Upper lobe of left lung (tissue), 6 donors: ENCODE measurements around the gene CCDC33. TPM values are rescaled to one million over a fixed set of nuclear protein-coding genes. Genes with fewer than 3 reads are reported as not detected.

Experiments
- ATAC-seq, 2 donors: fragments of 200-7000 bp; cut with Tn5 transposase; one replicate each; pipeline ENCODE4 v1.9.1; 2022; ENCODE audit warnings: mild to moderate bottlenecking in 2 of 2, moderate library complexity in 2 of 2; ENCODE audit not compliant: low FRiP score in 2 of 2
- DNase-seq, 2 donors: peaks; one replicate each; pipeline ENCODE4 v3.0.0-alpha.2; 2019 to 2020
- H3K27ac ChIP-seq, 4 donors: fragments of 200-600 bp; sonication (generic); one replicate each; pipeline ENCODE4 v1.5.1; 2016 to 2019
- H3K27me3 ChIP-seq, 4 donors: fragments of 200-600 bp; sonication (generic); one replicate each; pipeline ENCODE4 v1.5.1; 2017 to 2019
- H3K36me3 ChIP-seq, 4 donors: fragments of 200-600 bp; sonication (generic); one replicate each; pipeline ENCODE4 v1.5.1; 2016 to 2019
- H3K4me1 ChIP-seq, 4 donors: fragments of 200-600 bp; sonication (generic); one replicate each; pipeline ENCODE4 v1.5.1; 2018 to 2019
- H3K4me3 ChIP-seq, 4 donors: fragments of 200-600 bp; sonication (generic); one replicate each; pipeline ENCODE4 v1.5.1; 2017 to 2019; ENCODE audit warnings: mild to moderate bottlenecking in 2 of 4, moderate library complexity in 1 of 4
- H3K9me3 ChIP-seq, 4 donors: fragments of 200-600 bp; sonication (generic); one replicate each; pipeline ENCODE4 v1.5.1; 2018 to 2019
- EP300 ChIP-seq, 4 donors: sonication (generic); formaldehyde crosslinking; IDR thresholded peaks; one replicate each; pipeline ENCODE4 v1.5.1; 2017; ENCODE audit warnings: antibody characterized with exemption in 4 of 4, control low read depth in 2 of 4
- POLR2A ChIP-seq, 4 donors: fragments of 450-650 bp; IDR thresholded peaks; one replicate each; pipeline ENCODE4 v1.5.1; 2016 to 2017; ENCODE audit warnings: antibody characterized with exemption in 4 of 4, mild to moderate bottlenecking in 2 of 4
- POLR2AphosphoS5 ChIP-seq, 2 donors: sonication (generic); formaldehyde crosslinking; IDR thresholded peaks; one replicate each; pipeline ENCODE4 v1.5.1; 2017; ENCODE audit warnings: antibody characterized with exemption in 2 of 2
- WGBS, 2 donors: methylation state at CpG; one replicate each; pipeline ENCODE4 v1.1.5; 2017 to 2018; 5-methylcytosine and 5-hydroxymethylcytosine counted together
- total RNA-seq, 6 donors: library from RNA; depleted of rRNA in 4 of 6; stranded (reverse); fragments of >200 nt in 4 of 6; gene quantifications; one replicate each; pipeline versions ENCODE4 v1.1.0 to v1.2.1, GENCODE V29; 2016 to 2021
- TF ChIP-seq, protein P1 (sequence below), 6 experiments: fragments of 450-650 bp in 4 of 6; fragments of 200-600 bp in 2 of 6; sonication (generic) in 2 of 6; IDR thresholded peaks; one replicate each; pipeline ENCODE4 v1.5.1; 2016 to 2019; ENCODE audit warnings: antibody characterized with exemption in 6 of 6
- donor health status: DM: no; HTN: no; CAD: no; lungs with moderate emphysema.
- donor health status: DM: no; HTN: yes; CAD: no; lungs with severe emphysema.

Gene CCDC33
- total RNA-seq, 6 donors from 2014 or later, result 3.8 to 43.4 (median 4.2) TPM; not detected in 1

DNA sequence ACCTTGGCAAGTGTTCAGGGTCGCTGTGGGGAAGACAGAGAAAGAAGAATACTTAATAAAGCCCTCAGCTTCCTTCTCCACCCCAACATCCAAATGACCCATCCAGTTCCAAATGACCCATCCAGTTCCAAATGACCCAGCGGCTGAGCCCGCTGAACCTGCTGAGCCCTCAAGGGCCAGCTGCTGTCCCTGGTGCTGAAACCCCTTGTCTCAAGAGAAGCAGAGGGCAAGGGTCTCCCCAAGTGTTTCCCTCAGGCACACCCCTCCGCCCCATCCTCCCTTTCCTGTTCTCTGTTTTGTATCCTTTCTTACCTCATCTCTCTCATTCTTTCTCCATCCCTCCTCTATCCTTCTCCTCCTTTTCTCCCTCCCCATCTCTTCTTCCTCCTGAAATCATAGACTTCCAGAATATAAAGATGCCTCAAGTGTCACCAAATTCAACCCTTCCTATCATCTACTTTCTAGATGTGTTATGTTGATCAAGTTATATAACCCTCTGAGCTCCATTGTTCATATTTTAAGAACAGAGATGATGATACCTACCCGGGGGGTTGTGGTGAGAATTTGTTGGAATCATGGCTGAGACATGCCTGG is 29.0 kb downstream of the CCDC33 start:
- no peak overlapping the region for H3K4me3 ChIP-seq
- H3K27ac ChIP-seq, result no peak overlapping the region
- no peaks in the 10 kb centered on the region for H3K9me3 ChIP-seq
- DNase-seq (no peak), ATAC-seq (no peak)
- TF ChIP-seq, protein P1, sequence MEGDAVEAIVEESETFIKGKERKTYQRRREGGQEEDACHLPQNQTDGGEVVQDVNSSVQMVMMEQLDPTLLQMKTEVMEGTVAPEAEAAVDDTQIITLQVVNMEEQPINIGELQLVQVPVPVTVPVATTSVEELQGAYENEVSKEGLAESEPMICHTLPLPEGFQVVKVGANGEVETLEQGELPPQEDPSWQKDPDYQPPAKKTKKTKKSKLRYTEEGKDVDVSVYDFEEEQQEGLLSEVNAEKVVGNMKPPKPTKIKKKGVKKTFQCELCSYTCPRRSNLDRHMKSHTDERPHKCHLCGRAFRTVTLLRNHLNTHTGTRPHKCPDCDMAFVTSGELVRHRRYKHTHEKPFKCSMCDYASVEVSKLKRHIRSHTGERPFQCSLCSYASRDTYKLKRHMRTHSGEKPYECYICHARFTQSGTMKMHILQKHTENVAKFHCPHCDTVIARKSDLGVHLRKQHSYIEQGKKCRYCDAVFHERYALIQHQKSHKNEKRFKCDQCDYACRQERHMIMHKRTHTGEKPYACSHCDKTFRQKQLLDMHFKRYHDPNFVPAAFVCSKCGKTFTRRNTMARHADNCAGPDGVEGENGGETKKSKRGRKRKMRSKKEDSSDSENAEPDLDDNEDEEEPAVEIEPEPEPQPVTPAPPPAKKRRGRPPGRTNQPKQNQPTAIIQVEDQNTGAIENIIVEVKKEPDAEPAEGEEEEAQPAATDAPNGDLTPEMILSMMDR (IDR thresholded peaks at IDR 0.05), result no peak
- TF ChIP-seq EP300 (IDR thresholded peaks at IDR 0.05), result no peak
- no peak for TF ChIP-seq POLR2A (IDR thresholded peaks at IDR 0.05)
- no peak for TF ChIP-seq POLR2AphosphoS5 (IDR thresholded peaks at IDR 0.05)
- H3K27me3 ChIP-seq, result no peaks in the 10 kb centered on the region
- WGBS, 2 donors, result 34 to 38% methylated on average over 5 of the region's 5 CpGs
- H3K36me3 ChIP-seq, result no peaks in the 10 kb centered on the region
- no peaks in the 10 kb centered on the region for H3K4me1 ChIP-seq

DNA sequence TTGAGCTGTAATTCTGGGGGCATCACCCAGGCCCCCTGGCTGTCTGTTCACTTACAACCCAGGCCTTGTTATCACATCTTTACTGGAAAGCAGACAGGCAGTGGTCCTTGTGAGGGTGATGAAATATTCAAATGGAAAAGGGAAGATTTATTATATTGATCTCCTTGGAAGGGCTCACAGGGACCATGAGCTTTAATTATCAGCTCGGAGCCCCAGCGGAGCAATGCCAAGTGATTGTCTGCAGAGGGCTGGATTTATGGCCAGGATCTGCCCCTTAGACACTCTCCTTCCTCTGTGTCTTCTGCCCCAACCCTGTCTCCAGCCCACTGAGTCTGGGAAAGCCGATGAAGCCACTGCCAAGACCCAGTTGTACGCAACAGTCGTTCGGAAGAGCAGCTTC is 31.9 kb downstream of the CCDC33 start:
- H3K27me3 ChIP-seq, result no peaks in the 10 kb centered on the region

DNA sequence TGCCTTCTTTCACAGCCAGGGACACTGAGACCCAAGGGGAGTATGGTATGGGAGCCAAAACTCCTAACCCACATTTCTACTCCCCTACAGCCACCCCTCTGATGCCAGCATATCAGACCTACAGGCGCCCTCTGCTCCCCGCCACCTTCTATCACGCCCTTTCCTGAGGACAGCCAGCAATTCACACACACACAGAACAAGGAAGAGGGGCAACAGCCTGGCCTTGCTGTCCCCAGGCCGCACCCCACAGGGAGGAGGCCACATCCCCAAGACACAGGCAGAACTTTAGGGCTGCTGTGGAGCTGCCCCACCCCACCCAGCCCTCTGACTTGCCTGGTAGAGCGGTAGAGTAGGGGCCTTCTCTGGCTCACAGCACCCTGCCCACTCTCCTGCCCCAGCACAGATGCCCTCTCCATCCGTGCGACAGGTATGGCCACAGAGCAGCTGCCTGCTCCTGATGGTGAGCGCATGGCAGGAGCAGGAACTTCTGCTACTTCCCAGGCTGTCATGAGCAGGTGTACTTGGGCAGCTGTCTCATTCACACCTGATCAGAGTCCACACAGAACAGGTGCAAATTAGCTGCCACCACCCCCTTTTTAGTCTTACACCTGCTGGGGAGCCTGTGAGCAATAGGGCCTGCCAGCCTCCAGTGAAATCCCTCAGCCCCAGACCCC is 33.4 kb downstream of the CCDC33 start:
- Histone ChIP-seq H3K9me3 (no peaks in the 10 kb centered on the region), H3K27me3 (no peaks in the 10 kb centered on the region), H3K36me3 (no peaks in the 10 kb centered on the region), H3K27ac (no peak overlapping the region), H3K4me1 (no peaks in the 10 kb centered on the region), H3K4me3 (no peak overlapping the region)
- no peak for TF ChIP-seq POLR2AphosphoS5 (IDR thresholded peaks at IDR 0.05)
- TF ChIP-seq, protein P1 (IDR thresholded peaks at IDR 0.05), result no peak
- WGBS, 2 donors, result 83 to 84% methylated on average over 4 to 8 of the region's 8 CpGs
- DNase-seq (no peak), ATAC-seq (no peak)

More for the DNA sequence above, 31.9 kb downstream of the CCDC33 start:
- TF ChIP-seq, protein P1 (IDR thresholded peaks at IDR 0.05), result no peak
- TF ChIP-seq POLR2A (IDR thresholded peaks at IDR 0.05) (no peak), POLR2AphosphoS5 (IDR thresholded peaks at IDR 0.05) (no peak), EP300 (IDR thresholded peaks at IDR 0.05) (no peak)
- H3K4me3 ChIP-seq, result no peak overlapping the region
- H3K9me3 ChIP-seq, result no peaks in the 10 kb centered on the region
- H3K4me1 ChIP-seq, result no peaks in the 10 kb centered on the region
- no peaks in the 10 kb centered on the region for H3K36me3 ChIP-seq
- WGBS, 2 donors, result 79 to 80% methylated on average over 6 of the region's 6 CpGs
- DNase-seq, result no peak
- H3K27ac ChIP-seq, result no peak overlapping the region
- ATAC-seq, result no peak

DNA sequence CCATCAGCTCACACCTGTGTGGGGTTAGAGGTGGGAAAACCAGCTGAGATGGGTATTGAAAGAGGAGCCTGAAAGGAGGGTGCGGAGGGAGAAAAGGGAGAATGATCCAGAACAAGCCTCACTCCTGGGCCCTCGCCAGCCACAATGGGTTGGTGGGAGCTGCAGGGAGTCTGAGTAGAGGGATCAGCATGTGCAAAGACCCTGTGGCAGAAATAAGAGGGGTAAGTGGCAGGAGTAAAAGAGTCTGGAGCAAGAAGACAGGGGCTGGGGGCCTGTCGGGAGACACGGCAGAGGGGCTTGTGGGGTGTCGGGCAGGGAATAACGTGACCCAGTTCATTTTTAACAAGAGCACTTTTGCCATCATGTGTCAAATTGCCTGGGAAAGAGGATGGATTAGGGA is 34.0 kb downstream of the CCDC33 start:
- 87 to 92% methylated on average over 6 of the region's 6 CpGs for WGBS, 2 donors
- ATAC-seq, result no peak
- H3K27me3 ChIP-seq, result no peaks in the 10 kb centered on the region
- H3K4me1 ChIP-seq, result no peaks in the 10 kb centered on the region
- no peaks in the 10 kb centered on the region for H3K9me3 ChIP-seq
- no peaks in the 10 kb centered on the region for H3K36me3 ChIP-seq
- no peak overlapping the region for H3K4me3 ChIP-seq
- no peak for DNase-seq
- H3K27ac ChIP-seq, result no peak overlapping the region
- TF ChIP-seq POLR2AphosphoS5 (IDR thresholded peaks at IDR 0.05) (no peak), EP300 (IDR thresholded peaks at IDR 0.05) (no peak), POLR2A (IDR thresholded peaks at IDR 0.05) (no peak)
- TF ChIP-seq, protein P1 (IDR thresholded peaks at IDR 0.05), result no peak
